Gastroesophageal sphincter (tissue), 3 donors: ENCODE measurements around the gene FBXO28.

Source experiments
- EP300 ChIP-seq: sonication (generic); formaldehyde crosslinking; IDR thresholded peaks from one replicate; pipeline ENCODE4 v1.6.1; 2017; ENCODE audit warnings: antibody characterized with exemption, mild to moderate bottlenecking
- POLR2A ChIP-seq, 2 donors: fragments of 450-650 bp; IDR thresholded peaks; one replicate each; pipeline ENCODE4 v1.6.1; 2017; ENCODE audit warnings: antibody characterized with exemption in 2 of 2, mild to moderate bottlenecking in 2 of 2, moderate library complexity in 1 of 2
- POLR2AphosphoS5 ChIP-seq: sonication (generic); formaldehyde crosslinking; IDR thresholded peaks from one replicate; pipeline ENCODE4 v1.6.1; 2017; ENCODE audit warnings: antibody characterized with exemption
- TF ChIP-seq, protein P1 (sequence below), 4 experiments: fragments of 200-600 bp in 2 of 4; fragments of 450-650 bp in 2 of 4; sonication (generic) in 1 of 4; IDR thresholded peaks; one replicate each; pipeline ENCODE4 v1.5.1; 2017 to 2019; ENCODE audit warnings: antibody characterized with exemption in 4 of 4, mild to moderate bottlenecking in 2 of 4, moderate library complexity in 2 of 4

- TF ChIP-seq, protein P1, sequence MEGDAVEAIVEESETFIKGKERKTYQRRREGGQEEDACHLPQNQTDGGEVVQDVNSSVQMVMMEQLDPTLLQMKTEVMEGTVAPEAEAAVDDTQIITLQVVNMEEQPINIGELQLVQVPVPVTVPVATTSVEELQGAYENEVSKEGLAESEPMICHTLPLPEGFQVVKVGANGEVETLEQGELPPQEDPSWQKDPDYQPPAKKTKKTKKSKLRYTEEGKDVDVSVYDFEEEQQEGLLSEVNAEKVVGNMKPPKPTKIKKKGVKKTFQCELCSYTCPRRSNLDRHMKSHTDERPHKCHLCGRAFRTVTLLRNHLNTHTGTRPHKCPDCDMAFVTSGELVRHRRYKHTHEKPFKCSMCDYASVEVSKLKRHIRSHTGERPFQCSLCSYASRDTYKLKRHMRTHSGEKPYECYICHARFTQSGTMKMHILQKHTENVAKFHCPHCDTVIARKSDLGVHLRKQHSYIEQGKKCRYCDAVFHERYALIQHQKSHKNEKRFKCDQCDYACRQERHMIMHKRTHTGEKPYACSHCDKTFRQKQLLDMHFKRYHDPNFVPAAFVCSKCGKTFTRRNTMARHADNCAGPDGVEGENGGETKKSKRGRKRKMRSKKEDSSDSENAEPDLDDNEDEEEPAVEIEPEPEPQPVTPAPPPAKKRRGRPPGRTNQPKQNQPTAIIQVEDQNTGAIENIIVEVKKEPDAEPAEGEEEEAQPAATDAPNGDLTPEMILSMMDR (IDR thresholded peaks at IDR 0.05): no peak
- no peak for TF ChIP-seq POLR2A (IDR thresholded peaks at IDR 0.05)
- TF ChIP-seq EP300: no peak
- no peak for TF ChIP-seq POLR2AphosphoS5
Observed at GRCh38 chr1:224107282-224107625, 6.7 kb upstream of the FBXO28 start.
